Measurements from ENCODE around the gene KIF1A. TPM values are rescaled to one million over a fixed set of nuclear protein-coding genes. Genes with fewer than 3 reads are reported as not detected.

KIF1A gene
- total and polyA plus RNA-seq, 2 donors (not counting 3 experiments of a cell fraction or from before 2014, with no cell fraction given) = 0.11 to 0.64 TPM

- Histone ChIP-seq H3K27ac (ENCODE audit: insufficient read depth, low read depth, low read length) (no peak overlapping the region), H3K9ac (replicated peaks; ENCODE audit: extremely low read depth, insufficient read depth, low read length) (no peak overlapping the region), H3K9me1 (replicated peaks; ENCODE audit: control insufficient read depth, extremely low read depth, insufficient read depth, low read length) (no peaks in the 10 kb centered on the region), H2AFZ (ENCODE audit: low read depth, low read length) (no peak overlapping the region), H4K20me1 (replicated peaks; ENCODE audit: control insufficient read depth, extremely low read depth, insufficient read depth, low read length) (no peaks in the 10 kb centered on the region), H3K4me3 (replicated peaks in 1 of 3; ENCODE audit: insufficient read depth in 1 of 3, low read depth in 1 of 3, low read length in 3 of 3) (no peak overlapping the region), H3K9me3 (replicated peaks; ENCODE audit: control insufficient read depth, insufficient read depth, low read length) (no peaks in the 10 kb centered on the region), H3K79me2 (ENCODE audit: control insufficient read depth, insufficient read depth, low read length) (no peaks in the 10 kb centered on the region), H3K4me1 (ENCODE audit: control insufficient read depth, extremely low read depth, insufficient read depth, low read length) (no peaks in the 10 kb centered on the region), H3K27me3 (ENCODE audit: control insufficient read depth in 2 of 2, insufficient read depth in 2 of 2, low read length in 2 of 2) (no peaks in the 10 kb centered on the region), H3K36me3 (ENCODE audit: control insufficient read depth in 2 of 2, extremely low read depth in 1 of 2, insufficient read depth in 2 of 2, low read length in 2 of 2) (no peaks in the 10 kb centered on the region), H3K4me2 (ENCODE audit: insufficient read depth, low read length) (no peak overlapping the region)
- ChIA-PET CTCF (no interaction called here), POLR2A (no interaction called here)
- no peak for FAIRE-seq
- BruUV-seq (replicated peaks) = no TSS peak
- intact Hi-C loops (cut with micrococcal nuclease) (no loop called here), dilution Hi-C loops (cut with MboI; ENCODE audit: extremely low pct_ligation_motif_present, low sequenced_read_pairs) (no loop called here)
- no peak for DNase-seq (ENCODE audit: low read depth, low spot score)
- no peak for TF ChIP-seq FOS (IDR thresholded peaks at IDR 0.05; ENCODE audit: borderline replicate concordance, insufficient read depth, low read length)
- no peak for TF ChIP-seq POLR2AphosphoS5 (IDR thresholded peaks at IDR 0.05; ENCODE audit: insufficient read depth, low read depth, low read length)
- TF ChIP-seq MAX (IDR thresholded peaks at IDR 0.05; ENCODE audit: insufficient read depth, insufficient read length) = no peak
- no peak for TF ChIP-seq EZH2 (IDR thresholded peaks at IDR 0.05; ENCODE audit: borderline replicate concordance, low read depth, low read length, severe bottlenecking)
- no peak for TF ChIP-seq GATA2 (IDR thresholded peaks at IDR 0.05; ENCODE audit: insufficient read depth, insufficient read length, low read depth, low read length)
- no peak for TF ChIP-seq MYC (IDR thresholded peaks at IDR 0.05; ENCODE audit: low read depth, low read length)
- TF ChIP-seq JUN (IDR thresholded peaks at IDR 0.05; ENCODE audit: borderline replicate concordance, insufficient read depth, insufficient read length, low read depth) = no peak
- TF ChIP-seq, protein P1, sequence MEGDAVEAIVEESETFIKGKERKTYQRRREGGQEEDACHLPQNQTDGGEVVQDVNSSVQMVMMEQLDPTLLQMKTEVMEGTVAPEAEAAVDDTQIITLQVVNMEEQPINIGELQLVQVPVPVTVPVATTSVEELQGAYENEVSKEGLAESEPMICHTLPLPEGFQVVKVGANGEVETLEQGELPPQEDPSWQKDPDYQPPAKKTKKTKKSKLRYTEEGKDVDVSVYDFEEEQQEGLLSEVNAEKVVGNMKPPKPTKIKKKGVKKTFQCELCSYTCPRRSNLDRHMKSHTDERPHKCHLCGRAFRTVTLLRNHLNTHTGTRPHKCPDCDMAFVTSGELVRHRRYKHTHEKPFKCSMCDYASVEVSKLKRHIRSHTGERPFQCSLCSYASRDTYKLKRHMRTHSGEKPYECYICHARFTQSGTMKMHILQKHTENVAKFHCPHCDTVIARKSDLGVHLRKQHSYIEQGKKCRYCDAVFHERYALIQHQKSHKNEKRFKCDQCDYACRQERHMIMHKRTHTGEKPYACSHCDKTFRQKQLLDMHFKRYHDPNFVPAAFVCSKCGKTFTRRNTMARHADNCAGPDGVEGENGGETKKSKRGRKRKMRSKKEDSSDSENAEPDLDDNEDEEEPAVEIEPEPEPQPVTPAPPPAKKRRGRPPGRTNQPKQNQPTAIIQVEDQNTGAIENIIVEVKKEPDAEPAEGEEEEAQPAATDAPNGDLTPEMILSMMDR (IDR thresholded peaks at IDR 0.05; ENCODE audit: extremely low read depth in 1 of 2, insufficient read depth in 1 of 2, low read depth in 1 of 2, low read length in 2 of 2) = no peak
- TF ChIP-seq POLR2A (IDR thresholded peaks at IDR 0.05; ENCODE audit: low read depth, low read length) = no peak
Measured at GRCh38 chr2:240784629-240785423, 35.2 kb downstream of the KIF1A start.

Measured in endothelial cell of umbilical vein (primary cell).